Kidney epithelial cell (primary cell): ENCODE results near the gene PCNA. TPM values are rescaled to one million over a fixed set of nuclear protein-coding genes. Genes with fewer than 3 reads are reported as not detected.
"Not testable (repeated sequence)": the region's sequence is repeated elsewhere in the genome, so short reads cannot be mapped to it uniquely, and the experiment has no call there.

Source experiments
- DNase-seq: peaks from one replicate; pipeline ENCODE4 v3.0.0-alpha.2; 2010; ENCODE audit warnings: low read depth
- H3K27me3 ChIP-seq: 2 replicates; pipeline ENCODE4 v1.6.0; 2011; ENCODE audit warnings: low read length; ENCODE audit not compliant: control insufficient read depth, insufficient read depth
- H3K36me3 ChIP-seq: 2 replicates; pipeline ENCODE4 v1.5.1; 2011; ENCODE audit warnings: low read length; ENCODE audit not compliant: control insufficient read depth, insufficient read depth
- H3K4me3 ChIP-seq: 2 replicates; pipeline ENCODE4 v1.5.1; 2011; ENCODE audit warnings: low read depth, mild to moderate bottlenecking, control low read depth, low read length
- CTCF ChIP-seq: IDR thresholded peaks from 2 replicates; pipeline ENCODE4 v1.5.1; 2011; ENCODE audit warnings: mild to moderate bottlenecking, moderate library complexity, low read length, control low read depth, inconsistent platforms; ENCODE audit not compliant: insufficient read depth, poor library complexity, severe bottlenecking
- total RNA-seq: library from RNA; depleted of rRNA; stranded (reverse); fragments of >200 nt; gene quantifications from 2 replicates; pipeline ENCODE4 v1.2.3, GENCODE V29; 2015

PCNA gene
- total RNA-seq, 1 donor from 2014 or later = 89.6 TPM

GRCh38 chr20:5088688-5089087, 31.1 kb downstream of the PCNA start:
- no peak for TF ChIP-seq CTCF
- H3K4me3 ChIP-seq = no peak overlapping the region
- DNase-seq = no peak
- H3K36me3 ChIP-seq = no peaks in the 10 kb centered on the region
- no peaks in the 10 kb centered on the region for H3K27me3 ChIP-seq

- Histone ChIP-seq H3K36me3 (no peaks in the 10 kb centered on the region), H3K4me3 (no peak overlapping the region), H3K27me3 (no peaks in the 10 kb centered on the region)
- no peak for TF ChIP-seq CTCF
- DNase-seq = no peak
These were observed 34.4 kb downstream of the PCNA start for GRCh38 chr20:5085380-5085779.

GRCh38 chr20:5080384-5080877, 39.3 kb downstream of the PCNA start:
- TF ChIP-seq CTCF = no peak
- Histone ChIP-seq H3K36me3 (no peaks in the 10 kb centered on the region), H3K4me3 (no peak overlapping the region), H3K27me3 (no peaks in the 10 kb centered on the region)
- DNase-seq = no peak

- Histone ChIP-seq H3K4me3 (no peak overlapping the region), H3K36me3 (no peaks in the 10 kb centered on the region), H3K27me3 (no peaks in the 10 kb centered on the region)
- no peak for TF ChIP-seq CTCF
- no peak for DNase-seq
These were observed 41.3 kb downstream of the PCNA start for GRCh38 chr20:5078399-5078958.

GRCh38 chr20:5077761-5078387, 41.9 kb downstream of the PCNA start:
- Histone ChIP-seq H3K27me3 (no peaks in the 10 kb centered on the region), H3K4me3 (no peak overlapping the region), H3K36me3 (no peaks in the 10 kb centered on the region)
- DNase-seq = no peak
- no peak for TF ChIP-seq CTCF

- DNase-seq, H3K36me3 ChIP-seq, H3K27me3 ChIP-seq, H3K4me3 ChIP-seq: not testable (repeated sequence)
These were observed 42.8 kb downstream of the PCNA start for GRCh38 chr20:5076913-5077312.
